ENCODE results near the gene CPSF3.
"Not testable (repeated sequence)": the region's sequence is repeated elsewhere in the genome, so short reads cannot be mapped to it uniquely, and the experiment has no call there.

Gene CPSF3

DNA sequence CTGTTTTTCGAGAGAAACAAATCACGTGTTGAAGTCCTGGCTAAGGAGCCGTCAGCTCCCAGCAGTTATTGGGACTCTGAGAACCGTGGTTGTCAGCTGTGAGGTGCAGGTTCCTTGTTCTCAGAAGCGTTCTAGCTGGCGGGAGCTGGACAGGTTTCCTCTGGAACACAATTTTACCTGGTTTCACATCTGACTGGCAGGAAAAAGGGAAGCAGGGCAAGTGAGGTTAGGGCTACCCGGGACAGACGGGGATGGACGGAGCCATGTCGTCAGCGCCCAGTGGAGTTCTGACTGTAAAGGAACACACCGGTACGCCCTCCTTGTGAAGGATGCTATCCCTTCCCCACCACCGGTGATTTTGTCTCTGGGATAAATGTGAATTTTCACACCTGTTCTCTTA is 26.3 kb upstream of the CPSF3 start:
- DNase-seq, result no peak

DNA sequence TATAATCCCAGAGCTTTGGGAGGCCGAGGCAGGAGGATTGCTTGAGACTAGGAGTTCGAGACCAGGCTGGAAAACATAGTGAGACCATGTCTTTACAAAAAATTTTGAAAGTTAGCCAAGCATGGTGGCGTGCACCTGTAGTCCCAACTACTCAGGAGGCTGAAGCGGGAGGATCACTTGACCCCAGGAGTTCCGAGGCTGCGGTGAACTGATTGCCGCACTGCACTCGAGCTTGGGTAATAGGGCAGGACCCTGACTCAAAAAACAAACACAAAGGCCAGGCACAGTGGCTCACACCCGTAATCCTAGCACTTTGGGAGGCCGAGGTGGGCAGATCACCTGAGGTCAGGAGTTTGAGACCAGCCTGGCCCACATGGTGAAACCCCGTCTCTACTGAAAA is 25.2 kb upstream of the CPSF3 start:
- DNase-seq, result not testable (repeated sequence)

GRCh38 chr2:9398881-9399780 is 24.3 kb upstream of the CPSF3 start:
- no peak for DNase-seq

DNA sequence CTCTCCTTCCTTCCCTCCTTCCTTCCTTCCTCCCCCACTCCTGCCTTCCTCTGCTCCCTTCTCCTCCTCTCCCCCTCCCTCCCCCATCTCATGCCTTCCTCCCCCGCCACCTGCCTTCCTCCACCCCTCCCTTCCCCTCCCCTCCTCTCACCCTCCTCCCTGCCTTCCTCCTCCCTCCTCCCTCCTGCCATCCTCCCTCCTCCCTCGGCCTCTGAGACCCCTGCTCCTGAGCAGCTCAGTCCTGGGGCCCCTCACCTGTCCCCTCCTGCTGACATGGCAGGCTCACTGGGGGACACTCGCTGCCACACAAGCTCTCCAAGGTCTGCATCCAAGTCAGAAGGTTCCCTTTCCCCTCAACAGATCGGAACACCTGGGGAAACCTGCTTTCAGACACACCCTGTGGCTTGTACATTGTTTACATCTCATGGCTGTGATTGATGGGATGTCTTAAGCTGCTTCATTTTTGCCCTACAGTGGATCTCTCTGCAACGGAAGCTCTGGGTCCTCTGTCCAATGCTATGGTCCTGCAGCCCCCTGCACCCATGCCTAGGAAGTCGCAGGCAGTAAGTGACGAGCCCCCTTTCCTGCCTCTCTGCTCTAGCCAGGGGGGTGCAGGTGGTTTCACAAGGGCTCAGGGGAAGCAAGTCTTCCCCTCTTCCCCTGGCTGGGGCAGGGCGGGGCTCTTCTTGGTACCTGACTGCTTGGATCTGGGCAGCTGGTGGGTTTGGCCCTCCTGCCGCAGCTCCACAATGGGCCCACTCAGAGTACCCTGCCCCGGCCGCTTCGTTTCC is 23.0 kb upstream of the CPSF3 start:
- no peak for DNase-seq

GRCh38 chr2:9401059-9401547 is 22.4 kb upstream of the CPSF3 start:
- DNase-seq, result no peak

DNA sequence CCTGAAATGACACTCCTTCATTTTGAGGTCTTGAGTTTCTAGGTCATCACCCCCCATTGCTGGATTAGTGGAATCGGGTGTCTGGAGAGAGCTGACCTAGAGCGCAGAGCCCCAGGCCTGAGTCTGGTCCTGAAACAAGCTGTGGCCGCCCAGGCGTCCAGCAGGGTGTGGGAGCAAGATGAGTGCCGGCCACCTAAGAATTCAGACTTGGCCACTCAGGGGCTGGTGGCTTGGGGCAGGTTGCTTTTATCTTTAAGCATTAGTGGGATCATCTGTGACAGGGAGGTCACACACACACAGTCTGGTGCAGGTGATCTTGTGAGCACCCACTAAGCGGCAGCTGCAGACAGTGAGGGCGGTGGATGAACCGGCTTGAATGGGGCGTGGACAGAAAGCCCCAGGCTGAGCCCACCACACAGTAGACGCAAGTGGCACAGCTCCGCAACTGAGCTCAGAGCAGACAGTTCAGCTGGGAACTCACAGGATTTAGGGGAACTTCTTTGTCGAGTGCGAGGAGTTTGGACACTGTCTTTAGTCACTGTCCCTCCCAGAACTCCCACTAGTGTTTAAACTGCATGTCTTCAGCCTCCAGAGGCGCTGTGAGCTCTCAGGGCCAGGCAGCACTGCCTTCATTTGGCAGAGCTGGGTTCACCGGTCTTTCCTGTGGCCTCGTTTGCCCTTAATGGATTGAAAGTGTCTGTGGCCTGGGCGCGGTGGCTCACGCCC is 21.6 kb upstream of the CPSF3 start:
- DNase-seq, result no peak

DNA sequence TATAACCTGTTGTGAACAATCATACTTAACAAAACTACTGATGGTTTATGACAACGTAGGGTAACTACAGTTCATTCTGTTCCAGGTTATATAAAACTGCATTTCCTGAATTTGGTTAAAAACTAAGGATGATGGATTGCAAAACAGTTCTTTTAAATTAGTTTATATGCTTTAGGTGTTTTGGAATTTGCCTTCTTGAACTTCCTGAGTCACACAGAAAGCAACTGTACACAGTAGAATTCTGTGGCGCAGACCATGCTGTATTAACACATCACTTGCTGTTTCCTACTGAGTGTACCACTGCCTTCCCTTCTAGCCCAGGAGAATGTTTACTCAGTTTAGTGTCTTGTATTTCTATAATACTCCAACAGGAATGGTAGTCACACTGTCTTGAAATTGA is 19.5 kb upstream of the CPSF3 start:
- DNase-seq, result no peak

- DNase-seq, result no peak
Measured at GRCh38 chr2:9404451-9404850, 19.0 kb upstream of the CPSF3 start.

GRCh38 chr2:9405636-9406035 is 17.8 kb upstream of the CPSF3 start:
- no peak for DNase-seq

DNA sequence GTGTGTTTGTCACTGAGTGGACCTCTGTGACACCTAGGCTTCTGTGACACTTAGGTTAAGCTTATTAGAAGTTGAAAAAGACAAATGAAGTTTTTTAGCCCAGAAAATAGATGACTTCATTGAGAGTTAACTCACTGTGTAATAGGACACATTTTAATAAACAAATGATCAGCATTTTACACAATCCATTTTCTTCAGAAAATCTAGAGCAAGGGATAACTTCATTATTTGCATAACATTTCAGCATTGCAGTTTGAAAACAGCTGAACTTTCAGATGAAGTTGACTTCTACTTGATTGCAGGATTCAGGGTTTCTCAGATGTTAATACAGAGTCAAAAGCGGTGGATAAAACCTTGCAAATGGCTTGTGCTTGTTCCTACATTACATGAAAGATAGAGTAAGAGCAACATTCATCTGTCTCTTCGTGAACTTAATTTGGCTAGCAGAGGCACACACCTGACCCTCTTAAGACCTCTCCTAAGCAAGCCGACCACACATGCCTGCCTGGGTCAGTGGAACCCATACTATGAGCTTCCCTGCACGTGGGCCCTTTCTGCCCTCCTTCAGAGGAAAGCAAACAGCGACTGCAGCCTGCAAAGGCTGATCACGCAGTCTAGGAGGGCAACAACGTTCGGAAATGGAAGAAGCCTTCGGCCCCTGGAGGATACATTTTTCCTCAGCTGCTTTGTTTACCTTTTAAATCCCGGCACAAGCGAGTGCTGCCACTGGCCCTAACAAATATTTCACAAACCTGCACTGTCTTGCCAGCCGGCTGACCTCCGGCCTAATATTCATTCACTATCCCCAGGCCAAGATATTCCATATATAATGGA is 16.7 kb upstream of the CPSF3 start:
- DNase-seq, result no peak

DNA sequence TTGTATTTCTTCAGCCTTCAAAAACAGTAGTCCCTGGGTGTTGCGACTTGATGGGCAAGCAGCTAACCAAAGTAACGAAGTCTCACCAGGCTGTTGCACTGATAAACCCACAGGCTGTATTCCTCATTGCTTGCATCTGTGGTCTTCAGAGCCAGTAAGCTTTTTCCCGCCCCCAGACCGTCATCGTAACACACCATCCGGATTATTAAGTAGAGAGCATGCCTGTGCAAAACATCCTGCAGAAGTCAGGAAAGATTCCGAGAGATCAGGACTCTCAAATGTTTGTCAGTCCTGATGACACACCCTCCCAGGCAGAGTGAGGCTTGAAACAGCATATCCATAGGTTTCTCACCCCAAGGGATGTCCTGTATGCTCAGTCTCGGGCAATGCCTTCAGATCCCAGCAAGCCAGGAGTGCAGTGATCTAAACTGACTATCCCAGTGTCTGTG is 16.1 kb upstream of the CPSF3 start:
- DNase-seq, result no peak

DNA sequence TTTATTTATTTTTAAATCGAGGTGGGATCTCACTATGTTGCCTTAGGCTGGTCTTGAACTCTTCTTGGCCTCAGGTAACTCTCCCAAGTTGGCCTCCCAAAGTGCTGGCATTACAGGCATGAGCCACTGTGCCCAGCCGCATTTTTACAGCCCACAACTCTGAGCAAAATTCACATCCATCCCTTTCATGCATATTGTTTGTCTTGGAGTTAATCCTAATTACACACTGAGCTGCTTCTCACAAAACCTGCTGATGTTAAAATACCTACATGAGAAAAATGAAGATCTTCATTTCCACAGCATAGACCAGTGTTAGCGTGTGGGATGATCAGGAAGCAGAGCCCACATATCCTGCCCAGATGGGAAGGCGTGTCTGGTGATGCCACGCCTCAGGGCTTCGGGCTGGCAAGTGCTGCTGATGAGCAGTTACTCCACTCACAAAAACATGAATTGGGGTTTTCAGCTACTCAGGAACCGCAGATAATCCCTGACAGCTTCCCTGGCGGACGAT is 14.8 kb upstream of the CPSF3 start:
- peak; percentile 85 for DNase-seq

DNA sequence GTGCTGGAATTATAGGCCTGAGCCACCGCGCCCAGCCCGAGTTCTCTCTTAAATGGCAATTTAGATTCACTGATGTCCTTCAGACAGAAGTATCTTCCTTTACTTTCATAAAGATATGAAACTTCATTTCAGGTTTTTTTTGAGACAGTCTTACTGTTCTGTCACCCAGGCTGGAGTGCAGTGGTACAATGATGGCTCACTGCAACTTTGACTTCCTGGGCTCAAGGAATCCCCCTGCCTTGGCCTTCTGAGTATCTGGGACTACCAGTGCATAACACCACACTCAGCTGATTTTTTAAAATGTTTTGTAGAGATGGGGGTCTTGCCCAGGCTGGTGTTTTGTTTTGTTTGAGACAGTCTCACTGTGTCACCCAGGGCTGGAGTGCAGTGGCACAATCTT is 13.3 kb upstream of the CPSF3 start:
- no peak for DNase-seq

- DNase-seq, result no peak
Measured at GRCh38 chr2:9412781-9413180, 10.7 kb upstream of the CPSF3 start.

DNA sequence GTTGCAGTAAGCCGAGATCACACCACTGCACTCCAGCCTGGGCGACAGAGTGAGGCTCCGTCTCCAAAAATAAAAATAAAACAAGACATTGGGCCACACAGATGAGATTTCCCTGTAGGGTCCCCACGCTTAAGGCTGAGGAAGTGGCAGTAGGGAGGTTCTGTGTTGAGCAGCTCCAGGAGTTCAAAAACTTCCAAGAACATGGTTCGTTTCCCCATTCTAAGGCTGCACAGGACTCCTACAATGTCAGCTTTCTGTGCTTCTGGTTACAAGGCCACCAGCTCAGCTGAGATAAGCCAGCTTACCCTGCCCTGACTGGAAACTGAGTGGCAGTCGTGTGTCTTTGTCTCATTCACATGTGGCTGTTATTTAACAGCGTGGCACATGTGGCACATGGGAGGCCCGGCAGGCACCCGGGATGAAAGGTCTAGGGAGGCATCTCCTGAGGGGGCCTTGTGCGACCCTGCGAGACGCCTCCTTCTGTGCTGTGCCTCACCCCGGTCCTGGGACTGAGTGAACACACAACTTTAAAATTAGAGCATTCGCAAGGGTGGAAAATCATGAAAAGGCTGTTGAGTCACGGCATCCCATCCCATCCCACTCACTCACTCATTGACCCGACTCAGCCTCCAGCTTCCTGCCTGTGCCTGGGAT is 7.8 kb upstream of the CPSF3 start:
- no peak for DNase-seq

DNA sequence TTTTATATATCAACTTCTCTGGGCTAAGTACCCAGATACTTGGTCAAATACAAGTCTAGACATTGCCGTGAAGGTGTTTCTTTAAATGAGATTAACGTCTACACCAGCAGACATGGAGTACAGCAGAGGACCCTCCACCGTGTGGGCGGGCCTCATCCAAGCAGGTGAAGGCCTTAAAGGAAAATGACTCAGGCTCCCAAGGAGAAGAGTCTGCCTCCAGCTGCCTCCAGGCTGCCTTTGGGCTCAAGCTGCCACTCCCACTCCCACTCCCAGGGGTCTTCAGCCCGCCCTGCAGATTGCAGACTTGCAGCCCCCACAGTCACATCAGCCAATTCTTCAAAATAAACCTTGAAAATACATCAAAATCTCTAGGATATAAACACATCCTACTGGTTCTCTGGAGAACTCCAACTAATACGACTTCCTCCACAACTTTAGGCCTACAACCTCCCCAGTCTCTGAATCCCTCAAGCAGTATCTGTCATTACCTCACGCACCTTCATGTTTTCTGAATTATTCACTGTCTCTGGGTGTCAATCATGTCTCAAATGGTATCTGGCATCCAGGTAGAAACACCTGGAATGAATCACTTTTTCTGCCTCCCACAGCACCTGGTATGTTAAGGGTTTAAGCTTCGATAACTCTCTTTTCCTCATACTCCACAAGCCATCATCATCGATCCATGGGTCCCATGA is 7.0 kb upstream of the CPSF3 start:
- no peak for DNase-seq

DNA sequence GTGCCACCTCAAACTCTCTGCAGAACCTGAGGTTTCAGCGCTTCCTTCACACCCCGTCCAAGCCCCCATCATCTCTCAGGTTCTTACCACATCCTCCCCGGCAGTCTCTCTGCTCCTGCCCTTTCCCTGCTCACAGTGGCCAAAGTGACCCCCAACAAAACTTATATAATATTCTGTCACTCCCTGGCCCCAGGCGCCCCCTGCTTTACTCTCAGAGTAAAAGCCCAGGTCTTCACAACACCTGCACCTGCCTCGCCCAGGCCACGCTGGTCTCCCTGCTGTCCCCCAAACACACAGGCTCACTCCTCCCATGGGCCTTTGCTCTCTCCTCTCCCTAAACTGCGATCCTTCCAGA is 6.5 kb upstream of the CPSF3 start:
- DNase-seq, result no peak

DNA sequence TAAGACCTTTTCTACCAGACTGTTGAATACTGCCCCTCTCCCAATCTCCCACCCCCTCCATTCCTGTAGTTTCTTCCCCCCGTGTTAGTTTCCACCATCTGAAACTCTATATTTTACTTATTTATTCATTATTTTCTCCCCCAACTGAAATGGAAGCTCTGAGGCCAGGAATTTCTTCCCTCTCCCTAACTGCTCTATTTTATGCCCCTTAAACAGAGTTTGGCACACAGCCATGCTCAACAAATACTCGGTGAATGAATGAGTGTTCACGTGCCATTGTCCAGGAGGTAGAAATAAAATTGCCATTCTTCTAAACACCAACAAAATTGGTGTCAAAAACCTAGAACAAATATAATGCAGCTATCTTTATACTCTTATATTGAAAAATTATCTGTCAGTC is 5.7 kb upstream of the CPSF3 start:
- DNase-seq, result no peak

GRCh38 chr2:9418746-9419145 is 4.7 kb upstream of the CPSF3 start:
- no peak for DNase-seq

- DNase-seq, result peak; percentile 65
Measured at GRCh38 chr2:9419541-9419940, 3.9 kb upstream of the CPSF3 start.

DNA sequence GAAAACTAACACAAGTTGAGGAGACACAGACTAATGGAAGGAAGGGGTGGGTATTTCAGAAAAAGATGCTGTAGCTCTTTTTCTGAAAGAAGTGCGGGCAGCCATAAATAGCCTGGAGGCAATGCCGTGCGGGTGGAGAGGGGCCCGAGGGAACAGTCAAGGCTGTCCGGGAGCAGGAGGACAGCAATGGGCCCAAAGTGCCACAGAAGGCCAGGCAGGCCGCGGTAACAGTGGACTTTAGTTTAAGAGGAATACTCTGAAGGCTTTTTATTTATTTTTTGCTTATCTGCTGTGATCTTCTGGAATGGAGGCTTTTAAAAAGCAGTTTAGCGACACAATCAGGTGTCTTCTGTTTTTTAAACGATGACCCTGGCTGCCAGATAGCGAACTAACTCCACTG is 3.0 kb upstream of the CPSF3 start:
- no peak for DNase-seq
